ENCODE data around the gene PLOD3.

PLOD3 gene

GRCh38 chr7:101167645-101168411 is 49.6 kb downstream of the PLOD3 start:
- no peak overlapping the region for H4K91ac ChIP-seq (ENCODE audit: low read length)
- H2AK5ac ChIP-seq (ENCODE audit: low read length, severe bottlenecking), result no peak overlapping the region
- no peak overlapping the region for H2AFZ ChIP-seq (ENCODE audit: low read depth, low read length)
- no peak overlapping the region for H3K4me3 ChIP-seq (ENCODE audit: insufficient read depth in 1 of 2, low read depth in 1 of 2, low read length in 2 of 2)
- no peak overlapping the region for H3K4ac ChIP-seq (ENCODE audit: low read depth in 1 of 2, low read length in 2 of 2)
- H3K9ac ChIP-seq (ENCODE audit: low read length), result no peak overlapping the region
- no peaks in the 10 kb centered on the region for H3K9me3 ChIP-seq (ENCODE audit: control insufficient read depth, low read length)
- peaks cover 66% of the 10 kb centered on the region for H3K4me1 ChIP-seq (ENCODE audit: control insufficient read depth, insufficient read depth, low read depth, low read length)
- no peak overlapping the region for H3K14ac ChIP-seq (ENCODE audit: low read length in 2 of 2)
- H3K23ac ChIP-seq (ENCODE audit: low read length in 2 of 2), result no peak overlapping the region
- H2BK15ac ChIP-seq (ENCODE audit: low read depth, poor library complexity, severe bottlenecking), result no peak overlapping the region
- H4K8ac ChIP-seq (ENCODE audit: low read length), result no peak overlapping the region
- no peak overlapping the region for H3K27ac ChIP-seq (ENCODE audit: low read length, poor library complexity, severe bottlenecking)
- no peaks in the 10 kb centered on the region for H3K79me1 ChIP-seq (replicated peaks; ENCODE audit: low read length, poor library complexity, severe bottlenecking)
- H3K4me2 ChIP-seq (ENCODE audit: low read length, poor library complexity, severe bottlenecking), result no peak overlapping the region
- H3K36me3 ChIP-seq (ENCODE audit: control insufficient read depth in 1 of 2, insufficient read depth in 2 of 2, low read depth in 1 of 2, low read length in 2 of 2), result no peaks in the 10 kb centered on the region
- no peak overlapping the region for H3K18ac ChIP-seq (ENCODE audit: low read depth in 1 of 2, low read length in 2 of 2)
- WGBS, result 24% methylated on average over 9 of the region's 12 CpGs
- no peak overlapping the region for H2BK120ac ChIP-seq (ENCODE audit: low read depth, low read length)
- H2BK5ac ChIP-seq (ENCODE audit: low read depth, low read length, poor library complexity, severe bottlenecking), result no peak overlapping the region
- DNase-seq, result no peak
- peaks cover 79 to 88% of the 10 kb centered on the region in 2 experiments for H3K27me3 ChIP-seq (ENCODE audit: control insufficient read depth in 1 of 2, insufficient read depth in 1 of 2, low read length in 2 of 2)
- H2BK12ac ChIP-seq (ENCODE audit: low read length in 2 of 2), result no peak overlapping the region

- H3K4me3 ChIP-seq (ENCODE audit: insufficient read depth in 1 of 2, low read depth in 1 of 2, low read length in 2 of 2), result no peak overlapping the region
- peaks cover 0 to 5% of the 10 kb centered on the region in 2 experiments for H3K36me3 ChIP-seq (ENCODE audit: control insufficient read depth in 1 of 2, insufficient read depth in 2 of 2, low read depth in 1 of 2, low read length in 2 of 2)
- H2BK120ac ChIP-seq (ENCODE audit: low read depth, low read length), result no peak overlapping the region
- H2BK5ac ChIP-seq (ENCODE audit: low read depth, low read length, poor library complexity, severe bottlenecking), result no peak overlapping the region
- H3K18ac ChIP-seq (ENCODE audit: low read depth in 1 of 2, low read length in 2 of 2), result no peak overlapping the region
- H4K91ac ChIP-seq (ENCODE audit: low read length), result no peak overlapping the region
- H2AFZ ChIP-seq (ENCODE audit: low read depth, low read length), result no peak overlapping the region
- H3K27me3 ChIP-seq (ENCODE audit: control insufficient read depth in 1 of 2, insufficient read depth in 1 of 2, low read length in 2 of 2), result peaks cover 72 to 85% of the 10 kb centered on the region in 2 experiments
- H3K79me1 ChIP-seq (replicated peaks; ENCODE audit: low read length, poor library complexity, severe bottlenecking), result no peaks in the 10 kb centered on the region
- H2BK15ac ChIP-seq (ENCODE audit: low read depth, poor library complexity, severe bottlenecking), result no peak overlapping the region
- H2AK5ac ChIP-seq (ENCODE audit: low read length, severe bottlenecking), result no peak overlapping the region
- no peaks in the 10 kb centered on the region for H3K9me3 ChIP-seq (ENCODE audit: control insufficient read depth, low read length)
- no peak overlapping the region for H3K4me2 ChIP-seq (ENCODE audit: low read length, poor library complexity, severe bottlenecking)
- peak overlapping the region in 1 of 2 experiments; percentile 43 for H3K23ac ChIP-seq (ENCODE audit: low read length in 2 of 2)
- H3K27ac ChIP-seq (ENCODE audit: low read length, poor library complexity, severe bottlenecking), result no peak overlapping the region
- no peak overlapping the region for H4K8ac ChIP-seq (ENCODE audit: low read length)
- H3K4me1 ChIP-seq (ENCODE audit: control insufficient read depth, insufficient read depth, low read depth, low read length), result peaks cover 63% of the 10 kb centered on the region
- no peak overlapping the region for H2BK12ac ChIP-seq (ENCODE audit: low read length in 2 of 2)
- H3K9ac ChIP-seq (ENCODE audit: low read length), result no peak overlapping the region
- 2% methylated on average over 12 of the region's 19 CpGs for WGBS
- DNase-seq, result no peak
- no peak overlapping the region for H3K4ac ChIP-seq (ENCODE audit: low read depth in 1 of 2, low read length in 2 of 2)
- no peak overlapping the region for H3K14ac ChIP-seq (ENCODE audit: low read length in 2 of 2)
These were observed 50.3 kb downstream of the PLOD3 start for GRCh38 chr7:101166909-101167644.

GRCh38 chr7:101166648-101166908 is 50.8 kb downstream of the PLOD3 start:
- H3K18ac ChIP-seq (ENCODE audit: low read depth in 1 of 2, low read length in 2 of 2), result no peak overlapping the region
- no peaks in the 10 kb centered on the region for H3K79me1 ChIP-seq (replicated peaks; ENCODE audit: low read length, poor library complexity, severe bottlenecking)
- H3K36me3 ChIP-seq (ENCODE audit: control insufficient read depth in 1 of 2, insufficient read depth in 2 of 2, low read depth in 1 of 2, low read length in 2 of 2), result peaks cover 4 to 10% of the 10 kb centered on the region in 2 experiments
- H3K27me3 ChIP-seq (ENCODE audit: control insufficient read depth in 1 of 2, insufficient read depth in 1 of 2, low read length in 2 of 2), result peaks cover 67 to 81% of the 10 kb centered on the region in 2 experiments
- no peak overlapping the region for H3K9ac ChIP-seq (ENCODE audit: low read length)
- H2BK5ac ChIP-seq (ENCODE audit: low read depth, low read length, poor library complexity, severe bottlenecking), result no peak overlapping the region
- no peak overlapping the region for H4K91ac ChIP-seq (ENCODE audit: low read length)
- H2BK120ac ChIP-seq (ENCODE audit: low read depth, low read length), result no peak overlapping the region
- no peak overlapping the region for H3K4ac ChIP-seq (ENCODE audit: low read depth in 1 of 2, low read length in 2 of 2)
- no peak for DNase-seq
- no peak overlapping the region for H3K27ac ChIP-seq (ENCODE audit: low read length, poor library complexity, severe bottlenecking)
- H2BK12ac ChIP-seq (ENCODE audit: low read length in 2 of 2), result no peak overlapping the region
- no peak overlapping the region for H2AK5ac ChIP-seq (ENCODE audit: low read length, severe bottlenecking)
- H2AFZ ChIP-seq (ENCODE audit: low read depth, low read length), result no peak overlapping the region
- H3K4me3 ChIP-seq (ENCODE audit: insufficient read depth in 1 of 2, low read depth in 1 of 2, low read length in 2 of 2), result no peak overlapping the region
- H3K14ac ChIP-seq (ENCODE audit: low read length in 2 of 2), result no peak overlapping the region
- H4K8ac ChIP-seq (ENCODE audit: low read length), result no peak overlapping the region
- H3K4me2 ChIP-seq (ENCODE audit: low read length, poor library complexity, severe bottlenecking), result no peak overlapping the region
- H3K9me3 ChIP-seq (ENCODE audit: control insufficient read depth, low read length), result no peaks in the 10 kb centered on the region
- peak overlapping the region in 1 of 2 experiments; percentile 43 for H3K23ac ChIP-seq (ENCODE audit: low read length in 2 of 2)
- H3K4me1 ChIP-seq (ENCODE audit: control insufficient read depth, insufficient read depth, low read depth, low read length), result peaks cover 58% of the 10 kb centered on the region
- no peak overlapping the region for H2BK15ac ChIP-seq (ENCODE audit: low read depth, poor library complexity, severe bottlenecking)
- WGBS, result 2% methylated on average over 7 of the region's 11 CpGs

GRCh38 chr7:101165958-101166647 is 51.3 kb downstream of the PLOD3 start:
- H3K4me2 ChIP-seq (ENCODE audit: low read length, poor library complexity, severe bottlenecking), result peak overlapping the region; percentile 51
- WGBS, result 2% methylated on average over 19 of the region's 38 CpGs

More at GRCh38 chr7:101165958-101166647, 51.3 kb downstream of the PLOD3 start:
- Histone ChIP-seq H2BK15ac (ENCODE audit: low read depth, poor library complexity, severe bottlenecking) (no peak overlapping the region), H3K36me3 (ENCODE audit: control insufficient read depth in 1 of 2, insufficient read depth in 2 of 2, low read depth in 1 of 2, low read length in 2 of 2) (peaks cover 9 to 13% of the 10 kb centered on the region in 2 experiments), H3K9me3 (ENCODE audit: control insufficient read depth, low read length) (no peaks in the 10 kb centered on the region), H2BK12ac (ENCODE audit: low read length in 2 of 2) (no peak overlapping the region), H4K8ac (ENCODE audit: low read length) (no peak overlapping the region), H3K4me1 (ENCODE audit: control insufficient read depth, insufficient read depth, low read depth, low read length) (peaks cover 59% of the 10 kb centered on the region), H3K79me1 (replicated peaks; ENCODE audit: low read length, poor library complexity, severe bottlenecking) (no peaks in the 10 kb centered on the region), H3K23ac (ENCODE audit: low read length in 2 of 2) (peak overlapping the region in 1 of 2 experiments; percentile 42), H3K4me3 (ENCODE audit: insufficient read depth in 1 of 2, low read depth in 1 of 2, low read length in 2 of 2) (peak overlapping the region in 1 of 2 experiments; percentile 71), H3K14ac (ENCODE audit: low read length in 2 of 2) (no peak overlapping the region), H2AFZ (ENCODE audit: low read depth, low read length) (no peak overlapping the region), H2AK5ac (ENCODE audit: low read length, severe bottlenecking) (no peak overlapping the region), H4K91ac (ENCODE audit: low read length) (no peak overlapping the region), H2BK5ac (ENCODE audit: low read depth, low read length, poor library complexity, severe bottlenecking) (no peak overlapping the region), H3K27me3 (ENCODE audit: control insufficient read depth in 1 of 2, insufficient read depth in 1 of 2, low read length in 2 of 2) (peaks cover 63 to 76% of the 10 kb centered on the region in 2 experiments), H3K27ac (ENCODE audit: low read length, poor library complexity, severe bottlenecking) (no peak overlapping the region), H3K9ac (ENCODE audit: low read length) (no peak overlapping the region), H2BK120ac (ENCODE audit: low read depth, low read length) (no peak overlapping the region), H3K4ac (ENCODE audit: low read depth in 1 of 2, low read length in 2 of 2) (no peak overlapping the region), H3K18ac (ENCODE audit: low read depth in 1 of 2, low read length in 2 of 2) (no peak overlapping the region)
- DNase-seq, result no peak

Data from mesenchymal stem cell (in vitro differentiated cells and primary cell).